GM18907 (cell line): Measurements from ENCODE around the gene IPO9.
"Not testable (repeated sequence)": the region's sequence is repeated elsewhere in the genome, so short reads cannot be mapped to it uniquely, and the experiment has no call there.

Experiments
- ATAC-seq: cut with Tn5 transposase; IDR thresholded peaks from one replicate; pipeline ENCODE4 v1.9.1; 2021; ENCODE audit warnings: mild to moderate bottlenecking, moderate library complexity; ENCODE audit not compliant: unreplicated experiment

IPO9 gene

DNA sequence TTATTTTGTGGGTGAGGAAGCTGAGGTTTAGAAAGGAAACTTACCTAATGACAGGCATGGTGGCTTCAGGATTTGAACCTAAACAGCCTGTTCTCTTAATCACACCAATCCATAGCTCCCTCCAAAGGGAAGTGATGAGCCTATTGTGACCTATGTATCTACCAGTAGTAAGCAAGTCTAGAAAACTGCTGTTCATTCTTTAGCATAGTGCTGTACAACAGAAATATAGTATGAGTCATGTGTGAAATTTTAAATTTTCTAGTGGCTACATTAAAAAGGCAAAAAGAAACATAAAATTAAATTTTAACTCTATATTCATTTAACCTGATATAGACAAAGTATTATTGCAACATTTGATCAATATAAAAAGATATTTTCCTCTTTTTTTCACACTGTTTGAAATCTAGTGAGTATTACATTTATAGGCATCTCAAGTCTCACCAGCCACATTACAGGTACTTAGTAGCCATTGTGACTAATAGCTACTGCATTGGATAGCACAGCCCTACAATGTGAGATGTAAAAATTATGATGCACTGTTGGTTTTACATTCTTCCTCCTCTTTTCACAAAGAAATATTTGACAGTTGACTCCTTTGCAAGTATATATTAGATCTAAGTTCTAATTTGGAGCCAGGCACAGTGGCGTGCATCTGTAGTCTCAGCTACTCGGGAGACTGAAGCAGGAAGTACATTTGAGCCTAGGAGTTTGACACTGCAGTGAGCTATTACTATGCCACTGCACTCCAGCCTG, 16.6 kb downstream of the IPO9 start:
- no peak for ATAC-seq

DNA sequence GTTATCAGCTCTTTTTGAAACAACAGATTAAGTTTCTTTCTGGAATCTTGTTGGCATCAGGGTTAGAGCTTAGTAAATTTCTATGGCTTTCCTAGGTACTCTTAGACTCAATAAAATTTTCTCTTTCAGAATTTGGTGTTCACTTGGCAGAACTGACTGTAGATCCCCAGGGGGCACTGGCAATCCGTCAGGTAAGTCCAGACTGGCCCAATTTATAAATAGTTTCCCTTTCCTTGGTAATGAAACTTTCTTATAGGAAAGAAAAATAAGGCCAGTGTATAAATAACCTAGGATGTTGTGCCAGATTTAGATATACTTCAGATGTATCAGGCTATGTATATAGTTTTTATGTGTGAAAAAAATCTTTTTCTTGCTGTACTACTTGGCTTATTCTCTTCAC, 18.2 kb downstream of the IPO9 start:
- no peak for ATAC-seq

- no peak for ATAC-seq
Measured at GRCh38 chr1:201848230-201848629, 19.3 kb downstream of the IPO9 start.

DNA sequence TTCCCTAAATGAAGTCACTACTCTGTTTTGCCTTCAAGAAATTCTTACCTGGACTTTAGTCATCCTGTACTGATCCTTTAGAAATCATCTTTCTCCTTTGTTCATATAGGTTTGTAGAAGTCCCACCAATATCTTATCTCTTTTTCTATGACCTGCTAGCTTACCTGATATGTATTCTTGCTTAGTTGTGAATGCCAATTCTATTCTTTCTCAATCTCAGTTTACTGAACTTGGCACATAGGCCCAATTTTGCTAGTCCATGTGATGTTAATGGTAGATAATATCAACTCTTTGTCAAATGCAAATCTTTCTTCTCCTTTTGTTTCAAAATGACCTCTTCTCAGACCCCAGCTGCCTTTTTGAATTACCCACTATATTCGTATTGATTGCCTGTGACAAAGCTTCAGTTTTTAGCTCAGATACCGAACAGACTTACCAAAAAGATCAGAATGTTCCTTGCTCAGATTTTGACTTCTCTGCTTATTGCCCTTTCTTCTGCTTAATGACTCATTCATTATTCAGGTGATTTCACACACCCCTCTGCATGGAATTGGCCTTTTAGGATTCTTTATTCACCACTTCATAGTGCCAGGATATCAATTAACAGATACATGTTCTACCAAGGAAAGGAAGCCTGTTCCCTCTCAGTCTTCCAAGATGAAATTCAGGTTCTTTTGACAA, 20.6 kb downstream of the IPO9 start:
- ATAC-seq, result no peak

DNA sequence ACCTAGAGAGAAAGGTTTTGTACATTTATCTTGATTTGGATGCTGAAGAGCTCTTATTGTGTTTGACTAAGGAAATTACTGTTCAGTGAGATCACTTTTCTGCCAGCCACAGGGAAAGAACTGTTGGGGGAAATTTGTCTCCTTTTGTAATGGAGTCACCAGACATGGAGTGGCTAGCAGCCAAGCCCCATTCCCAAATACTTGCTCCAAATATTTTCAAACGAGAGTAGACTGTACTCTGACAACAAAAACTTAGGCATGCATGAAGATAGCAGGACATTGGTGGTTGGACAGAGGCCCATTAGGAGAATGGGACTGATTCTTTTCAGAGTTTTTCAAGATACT, 21.1 kb downstream of the IPO9 start:
- ATAC-seq, result no peak

GRCh38 chr1:201851949-201852348, 23.0 kb downstream of the IPO9 start:
- no peak for ATAC-seq

GRCh38 chr1:201856722-201857121, 27.8 kb downstream of the IPO9 start:
- ATAC-seq, result not testable (repeated sequence)

GRCh38 chr1:201859424-201859823, 30.5 kb downstream of the IPO9 start:
- no peak for ATAC-seq

DNA sequence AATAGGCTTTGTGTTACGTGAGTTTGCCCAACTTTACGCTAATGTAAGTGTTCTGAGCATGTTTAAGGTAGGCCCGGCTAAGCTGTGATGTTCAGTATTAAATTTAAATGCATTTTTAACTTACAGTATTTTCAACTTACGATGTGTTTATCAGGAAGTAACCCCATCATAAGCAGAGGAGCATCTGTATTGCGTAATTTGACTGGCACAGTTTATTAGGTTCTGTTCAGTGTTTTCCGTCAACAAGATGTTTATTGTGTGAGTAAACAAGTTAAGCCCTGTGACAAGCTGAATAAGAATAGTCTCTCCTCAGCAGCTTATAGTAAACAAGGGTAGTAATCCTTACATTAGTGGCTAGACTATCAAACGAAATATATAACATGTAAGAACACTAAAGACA, 32.5 kb downstream of the IPO9 start:
- no peak for ATAC-seq

DNA sequence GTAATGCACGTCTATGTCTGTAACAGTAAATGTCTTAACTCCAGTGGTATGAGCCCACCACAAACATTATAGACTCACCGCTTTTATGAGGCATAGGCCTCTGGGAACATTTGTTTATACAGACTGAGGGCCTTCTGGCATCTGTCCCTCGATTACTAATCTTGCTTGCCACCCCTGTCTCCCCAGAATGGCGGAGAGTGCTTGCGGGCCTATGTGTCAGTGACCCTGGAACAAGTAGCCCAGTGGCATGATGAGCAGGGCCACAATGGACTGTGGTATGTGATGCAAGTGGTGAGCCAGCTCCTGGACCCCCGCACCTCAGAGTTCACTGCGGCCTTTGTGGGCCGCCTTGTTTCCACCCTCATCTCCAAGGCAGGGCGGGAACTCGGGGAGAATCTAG, 41.4 kb downstream of the IPO9 start:
- no peak for ATAC-seq

GRCh38 chr1:201874672-201875071, 45.7 kb downstream of the IPO9 start:
- no peak for ATAC-seq

DNA sequence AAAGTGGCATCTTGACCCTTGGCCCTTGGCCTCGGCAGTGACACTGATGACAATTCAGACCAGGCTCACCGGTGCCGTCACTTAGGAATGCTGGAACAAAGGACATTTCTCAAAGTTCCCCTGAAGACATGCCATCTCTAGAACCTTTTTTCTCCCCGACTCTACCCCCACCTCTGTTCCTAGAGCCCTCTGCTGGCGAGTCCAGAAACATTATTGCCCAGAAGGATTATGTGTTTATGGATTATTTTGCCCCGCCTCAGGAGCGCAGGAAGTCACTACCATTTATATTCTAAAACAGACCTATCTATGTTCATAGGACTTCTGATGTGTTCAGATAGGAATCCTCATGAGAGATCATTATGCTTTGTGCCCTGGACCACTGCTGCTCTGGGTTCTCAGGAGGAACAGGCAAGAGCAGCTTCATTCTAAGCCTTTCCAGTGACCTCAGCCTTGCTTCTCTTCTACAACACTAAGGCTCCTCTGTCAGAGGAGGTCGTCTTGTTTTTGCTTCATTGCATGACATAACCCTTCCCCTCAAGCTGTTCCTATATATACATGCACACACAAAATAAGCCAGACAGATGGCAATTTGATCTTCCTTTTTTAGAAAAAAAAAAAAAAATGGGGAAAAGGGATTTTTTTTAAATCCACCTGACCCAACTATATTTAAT, 47.3 kb downstream of the IPO9 start:
- no peak for ATAC-seq

DNA sequence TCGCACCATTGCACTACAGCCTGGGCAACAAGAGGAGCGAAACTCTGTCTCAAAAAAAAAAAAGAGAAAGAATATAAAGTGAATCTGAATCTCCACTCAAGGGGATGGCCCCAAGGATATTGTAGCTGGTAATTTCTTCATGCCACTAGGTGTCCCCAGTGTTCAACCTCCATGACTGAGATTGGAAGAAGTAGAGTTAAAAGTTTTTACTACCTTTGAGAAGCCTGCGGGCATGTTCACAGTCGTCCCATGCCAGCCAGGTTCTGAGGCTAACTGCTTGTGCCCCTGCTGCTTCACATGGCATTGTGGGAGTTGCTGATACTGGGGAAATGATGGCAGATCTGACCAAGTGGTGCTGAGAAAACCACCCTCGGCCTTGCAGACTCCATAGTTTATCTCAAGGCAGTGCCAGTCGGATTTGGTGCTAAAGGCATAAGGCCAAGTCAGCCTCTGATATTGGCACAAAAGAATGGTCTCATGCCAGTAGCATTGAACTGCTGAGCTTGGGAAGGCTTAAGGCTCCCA, 49.0 kb downstream of the IPO9 start:
- no peak for ATAC-seq

- no peak for ATAC-seq
Measured at GRCh38 chr1:201880928-201881571, 52.1 kb downstream of the IPO9 start.

GRCh38 chr1:201881617-201882016, 52.7 kb downstream of the IPO9 start:
- no peak for ATAC-seq

GRCh38 chr1:201882665-201883132, 53.7 kb downstream of the IPO9 start:
- no peak for ATAC-seq

- ATAC-seq, result no peak
Measured at GRCh38 chr1:201883266-201883665, 54.3 kb downstream of the IPO9 start.

DNA sequence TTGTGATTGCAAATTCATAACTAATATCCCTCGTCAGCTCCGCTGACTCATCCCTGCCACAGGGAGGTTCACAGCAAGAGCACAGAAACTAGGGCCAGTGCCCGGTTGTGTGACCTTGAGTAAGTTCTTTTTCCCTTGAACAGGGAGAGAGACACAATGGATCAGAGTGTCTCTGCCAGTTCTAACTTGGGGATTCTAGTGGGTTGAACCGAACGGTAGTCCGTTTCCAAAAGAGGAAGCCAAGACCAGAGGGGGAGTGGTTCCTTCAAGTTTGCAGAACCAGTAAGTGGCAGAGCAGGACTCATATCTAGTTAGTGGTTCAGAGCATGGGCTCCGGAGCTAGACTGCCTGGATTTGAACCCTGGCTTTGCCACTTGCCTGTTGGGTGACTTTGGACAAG, 54.8 kb downstream of the IPO9 start:
- no peak for ATAC-seq

- no peak for ATAC-seq
Measured at GRCh38 chr1:201884425-201884824, 55.5 kb downstream of the IPO9 start.

GRCh38 chr1:201885531-201886075, 56.6 kb downstream of the IPO9 start:
- ATAC-seq, result no peak
